ENCODE results near the gene CAVIN3.
A peak's percentile ranks its signal among the peaks of the same experiment; 100 is the strongest.

CAVIN3 gene, protein sequence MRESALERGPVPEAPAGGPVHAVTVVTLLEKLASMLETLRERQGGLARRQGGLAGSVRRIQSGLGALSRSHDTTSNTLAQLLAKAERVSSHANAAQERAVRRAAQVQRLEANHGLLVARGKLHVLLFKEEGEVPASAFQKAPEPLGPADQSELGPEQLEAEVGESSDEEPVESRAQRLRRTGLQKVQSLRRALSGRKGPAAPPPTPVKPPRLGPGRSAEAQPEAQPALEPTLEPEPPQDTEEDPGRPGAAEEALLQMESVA

DNA sequence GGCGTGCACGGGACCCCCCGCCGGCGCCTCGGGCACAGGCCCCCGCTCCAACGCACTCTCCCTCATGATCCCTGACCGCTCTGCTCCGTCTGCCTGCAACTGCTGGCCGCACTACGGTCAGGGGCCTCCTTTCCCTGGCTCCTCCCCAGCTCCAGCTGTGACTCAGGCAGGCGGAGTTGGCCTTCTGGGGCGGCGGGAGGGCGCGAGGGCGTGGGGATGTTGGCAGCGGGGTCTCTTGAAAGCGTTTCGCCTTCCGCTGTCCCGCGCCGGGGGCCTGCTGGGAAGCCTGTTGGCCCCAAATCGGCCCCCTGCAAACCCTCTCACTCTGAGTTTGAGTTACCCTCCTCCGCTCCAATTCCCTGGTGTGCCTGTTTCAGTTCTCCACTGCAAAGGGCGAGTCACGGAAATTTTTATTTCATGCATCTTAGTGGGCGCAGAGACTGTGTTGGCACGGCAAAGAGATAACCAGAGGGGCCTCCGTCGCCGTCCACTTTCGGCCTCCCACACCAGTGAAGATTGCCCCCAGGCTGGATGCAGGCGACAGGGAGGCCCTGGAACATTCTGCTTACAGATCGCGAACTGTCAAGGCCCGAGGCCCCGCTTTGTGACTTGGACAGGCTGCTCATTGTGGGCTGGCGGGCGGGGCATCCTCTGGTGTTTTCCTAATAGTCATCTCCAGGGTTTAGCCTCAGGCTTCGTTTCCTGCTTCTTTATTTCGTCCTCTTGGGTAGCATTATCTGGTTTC lies at the start of gene CAVIN3:
CAVIN3 (minus strand) TSS at position 91 of the 745 bp plus-strand sequence; CDS start at position 66, 25 bp downstream.
- DNase-seq, result peak; percentile 55

DNA sequence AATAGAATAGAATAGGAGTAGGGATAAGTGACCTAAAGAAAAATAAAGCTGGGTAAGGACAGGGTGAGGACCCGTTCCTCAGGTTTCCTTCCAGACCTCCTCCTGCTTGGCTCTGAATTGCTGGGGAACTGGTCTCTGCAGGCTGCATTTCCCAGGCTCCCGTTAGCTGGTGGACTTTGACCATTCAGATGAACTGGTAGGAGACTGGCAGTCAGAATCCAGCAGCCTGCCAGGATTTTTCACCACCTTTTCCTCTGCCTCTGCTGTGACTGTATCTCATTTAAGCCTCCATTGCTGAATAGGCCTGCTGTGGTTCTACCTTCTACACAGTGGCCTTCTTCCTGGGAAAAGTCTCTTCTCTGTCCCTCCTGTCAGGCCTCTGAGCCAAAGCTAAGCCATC lies 45.4 kb upstream of the CAVIN3 start:
- DNase-seq, result no peak

DNA sequence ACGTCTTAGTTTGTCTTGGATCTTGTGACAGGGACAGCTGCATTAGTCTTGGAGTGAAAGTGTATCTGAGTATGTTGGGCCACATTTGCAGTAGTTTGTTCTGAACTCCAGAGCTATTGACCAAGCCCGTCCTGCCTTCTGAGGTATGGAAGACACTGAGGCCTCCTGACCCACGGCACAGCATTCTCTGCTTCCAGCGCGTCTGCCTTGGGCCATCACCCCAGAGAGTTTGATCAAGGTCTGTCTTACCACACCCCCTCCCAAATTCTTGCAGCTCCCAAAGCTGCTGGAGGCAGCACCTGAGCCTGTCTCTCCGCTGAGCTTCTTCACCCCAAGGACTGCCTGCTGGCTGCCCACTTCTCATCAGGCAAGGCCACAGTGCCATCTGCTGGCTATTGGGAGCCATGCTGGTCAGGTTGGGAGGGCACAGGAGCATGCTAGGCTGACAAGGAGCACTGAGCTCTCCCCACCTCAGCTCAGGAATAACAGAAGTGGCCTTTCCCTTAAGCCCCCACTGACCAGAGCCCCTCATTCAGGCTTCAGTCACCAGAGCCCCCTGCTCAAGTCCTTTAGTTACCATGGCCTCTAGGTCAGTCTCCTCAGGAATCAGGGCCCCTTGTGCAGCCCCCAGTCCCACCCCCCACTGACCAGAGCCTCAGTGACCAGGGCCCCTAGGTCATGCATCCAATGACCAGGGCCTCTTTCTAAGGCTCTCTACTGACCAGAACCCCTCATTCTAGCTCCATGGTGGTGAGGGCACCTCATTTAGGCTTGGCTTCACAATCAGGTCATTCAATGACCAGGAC lies 42.8 kb upstream of the CAVIN3 start:
- DNase-seq, result no peak

DNA sequence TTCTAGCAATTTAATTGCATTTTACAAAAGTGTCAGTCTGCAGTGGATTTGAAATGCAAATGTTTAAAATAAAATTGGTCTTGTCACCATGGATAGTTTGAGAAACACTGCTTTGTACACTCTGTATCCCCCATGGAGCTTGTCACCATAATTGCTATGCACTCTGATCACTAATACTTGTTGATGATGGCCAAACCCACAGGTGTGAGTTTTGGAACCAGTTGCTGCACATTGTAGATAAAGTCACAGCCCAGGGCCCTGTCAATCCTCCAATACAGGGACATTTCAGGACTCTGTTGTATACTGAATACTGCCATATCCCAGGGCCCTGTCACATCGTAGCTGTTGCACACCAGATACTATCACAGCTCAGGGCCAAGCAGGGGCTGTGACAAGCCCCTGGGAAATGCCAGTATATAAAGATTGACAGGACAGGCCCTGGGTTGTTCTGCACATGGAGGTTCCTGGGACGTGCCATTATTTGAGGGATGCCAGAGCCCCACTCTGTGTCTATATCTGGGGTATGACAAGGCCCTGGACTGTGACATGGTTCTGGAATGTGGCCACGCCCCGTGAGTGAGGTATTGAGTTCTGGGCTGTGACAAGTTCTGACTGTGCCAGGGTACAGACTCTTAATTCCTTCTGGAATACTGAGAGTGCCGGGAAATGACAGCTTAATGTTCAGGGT lies 42.0 kb upstream of the CAVIN3 start:
- DNase-seq, result no peak

DNA sequence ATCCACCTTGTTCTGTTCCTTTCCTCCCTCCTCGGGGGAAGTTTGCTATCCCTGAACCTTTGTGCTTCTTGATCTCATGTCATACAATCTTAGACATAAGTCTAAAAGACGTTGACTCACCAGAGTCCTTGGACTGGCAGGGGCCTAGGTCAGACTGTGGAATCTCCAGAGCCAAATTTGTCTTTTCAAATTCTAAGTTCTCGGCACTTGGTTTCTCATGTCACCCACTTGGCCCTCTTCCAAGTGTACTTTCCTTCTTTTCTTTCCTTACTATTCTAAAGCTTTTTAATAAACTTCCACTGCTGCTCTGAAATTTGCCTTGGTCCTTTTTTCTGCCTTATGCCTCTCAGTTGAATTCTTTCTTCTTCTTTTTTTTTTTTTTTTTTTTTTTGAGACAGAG lies 39.9 kb upstream of the CAVIN3 start:
- no peak for DNase-seq

DNA sequence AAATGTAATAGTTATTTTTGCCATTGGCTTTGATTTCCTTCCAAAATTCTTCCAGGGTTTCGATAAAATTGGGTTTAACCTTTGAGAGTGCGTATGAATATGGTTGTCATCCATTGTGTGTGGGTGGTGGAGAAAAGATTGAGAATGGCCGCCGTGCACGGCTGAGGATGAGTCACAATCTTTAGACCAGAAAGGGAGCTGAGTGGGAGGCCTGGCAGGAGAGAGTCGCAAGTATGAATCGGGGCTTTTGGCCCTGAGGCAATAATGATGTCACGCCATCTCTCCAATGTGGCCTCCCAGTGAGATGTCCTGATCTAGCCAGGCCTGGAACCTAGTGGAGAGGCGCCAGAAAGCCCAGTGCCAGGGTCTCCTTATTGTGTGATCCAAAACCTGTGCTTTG lies 36.9 kb upstream of the CAVIN3 start:
- DNase-seq, result peak; percentile 6

DNA sequence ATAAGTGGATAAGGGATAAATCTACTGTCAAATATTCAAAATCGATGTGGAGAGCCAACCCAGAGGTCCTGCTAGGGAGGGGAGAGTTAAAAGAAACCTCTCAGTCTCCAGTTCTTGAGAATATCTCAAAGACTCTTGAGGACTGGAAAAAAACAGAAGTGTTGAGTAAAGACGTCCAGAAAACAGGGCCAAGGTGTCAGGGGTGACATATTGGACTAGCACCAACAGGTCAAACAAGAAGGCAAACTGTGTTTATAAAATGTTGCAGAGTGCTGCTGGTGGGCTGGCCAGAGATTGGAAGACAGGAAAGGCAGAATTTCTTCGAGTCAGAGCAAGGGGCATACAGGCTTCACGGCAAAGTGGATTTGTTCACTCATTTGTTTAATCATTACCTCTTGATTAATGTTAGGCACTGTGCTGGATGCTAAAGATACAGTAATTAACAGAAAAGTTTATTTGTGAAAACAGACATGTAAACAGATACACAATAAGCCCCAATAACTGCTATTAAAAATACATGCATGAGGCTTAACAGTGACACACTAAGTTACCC lies 36.3 kb upstream of the CAVIN3 start:
- DNase-seq, result no peak

DNA sequence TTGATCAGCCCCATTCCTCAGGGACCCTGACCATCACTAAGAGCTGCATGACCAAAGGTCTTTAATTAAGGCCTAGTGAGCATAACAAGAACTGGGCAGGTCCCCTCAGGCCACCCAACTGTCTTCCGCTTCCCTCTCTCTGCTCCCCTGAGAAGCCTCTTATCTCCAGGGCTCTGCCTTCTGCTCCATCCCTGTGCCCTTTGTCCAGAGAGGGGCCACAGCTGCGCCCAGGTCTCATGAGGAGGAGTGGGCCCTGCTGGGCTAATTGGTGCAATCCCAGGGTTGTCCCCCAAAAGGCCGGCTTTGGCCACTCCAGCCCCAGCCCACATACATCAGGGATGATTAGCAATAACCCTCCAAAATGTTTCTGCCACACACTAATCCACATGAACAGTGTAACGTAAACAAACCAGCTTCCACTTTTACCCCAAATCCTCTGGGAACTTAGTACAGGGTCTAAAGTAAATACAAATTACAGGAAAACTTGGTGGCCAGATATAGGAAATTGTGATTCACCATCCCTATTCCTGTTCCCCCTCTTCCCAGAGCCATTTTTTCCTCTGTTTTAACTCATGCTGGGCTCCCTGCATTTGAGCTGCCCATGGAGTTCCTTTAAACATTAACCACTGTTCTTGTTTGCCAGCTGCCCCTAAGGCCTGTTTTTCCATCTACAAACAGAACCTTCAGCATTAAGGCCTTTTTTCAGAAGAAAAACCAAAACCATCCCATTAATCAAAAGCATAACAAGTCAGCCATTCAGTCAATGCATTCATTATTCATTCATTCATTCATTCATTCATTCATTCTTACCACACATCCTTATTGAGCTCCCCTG lies 34.6 kb upstream of the CAVIN3 start:
- no peak for DNase-seq

DNA sequence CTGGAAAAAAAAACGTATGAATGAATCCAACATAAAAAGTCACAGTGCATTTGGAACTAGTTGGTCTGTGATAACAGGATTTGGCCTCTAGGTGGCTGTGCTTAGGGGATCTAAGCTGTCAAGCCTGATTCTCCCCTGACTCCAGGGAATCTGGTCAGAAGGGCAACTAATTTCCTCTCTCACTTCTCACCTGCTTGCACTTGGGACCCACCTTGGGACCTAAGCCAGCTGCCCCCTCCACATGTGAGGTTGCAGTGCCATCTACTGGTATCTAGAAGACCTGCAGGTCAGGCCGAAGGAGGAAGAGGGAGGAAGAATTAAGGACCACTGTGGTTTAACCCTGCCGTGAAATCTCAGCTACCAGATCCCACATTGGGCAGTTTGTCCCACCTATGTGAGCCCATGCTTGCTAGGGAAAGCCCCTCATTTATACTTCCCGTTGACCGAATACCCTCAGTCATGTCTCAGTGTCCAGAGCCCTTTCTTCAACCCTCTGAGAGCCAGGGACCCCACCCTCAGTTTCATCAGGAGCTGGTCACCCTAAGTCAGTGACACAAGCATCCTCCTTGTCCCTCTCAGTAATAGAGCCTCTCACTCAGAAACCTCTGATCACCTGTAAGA lies 33.2 kb upstream of the CAVIN3 start:
- DNase-seq, result no peak

DNA sequence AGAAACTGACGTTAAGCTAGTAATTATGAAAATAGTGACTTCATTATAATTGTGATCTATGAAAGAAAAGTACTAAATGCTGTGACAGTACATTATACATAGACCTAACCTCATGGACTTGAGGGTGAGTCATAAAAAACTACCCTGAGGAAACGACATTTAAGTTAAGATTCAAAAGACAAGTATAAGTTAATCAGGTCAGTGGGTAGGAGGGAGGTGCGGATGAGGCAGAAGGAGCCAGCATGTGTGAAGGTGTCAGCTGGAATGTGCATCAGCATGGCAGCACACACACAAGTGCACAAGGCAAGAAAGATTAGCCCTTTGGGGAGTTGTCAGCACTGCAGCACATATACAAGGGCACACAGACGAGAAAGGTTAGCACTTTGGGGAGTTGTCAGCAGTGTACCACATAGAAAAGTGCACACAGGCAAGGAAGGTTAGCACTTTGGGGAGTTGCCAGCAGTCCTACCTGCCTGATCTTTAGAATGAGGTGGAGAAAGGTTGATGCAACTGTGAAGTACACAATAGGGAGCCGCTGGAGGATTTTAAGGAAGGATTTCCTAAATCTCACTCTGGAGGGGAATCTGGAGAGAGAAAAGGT lies 31.6 kb upstream of the CAVIN3 start:
- DNase-seq, result no peak

DNA sequence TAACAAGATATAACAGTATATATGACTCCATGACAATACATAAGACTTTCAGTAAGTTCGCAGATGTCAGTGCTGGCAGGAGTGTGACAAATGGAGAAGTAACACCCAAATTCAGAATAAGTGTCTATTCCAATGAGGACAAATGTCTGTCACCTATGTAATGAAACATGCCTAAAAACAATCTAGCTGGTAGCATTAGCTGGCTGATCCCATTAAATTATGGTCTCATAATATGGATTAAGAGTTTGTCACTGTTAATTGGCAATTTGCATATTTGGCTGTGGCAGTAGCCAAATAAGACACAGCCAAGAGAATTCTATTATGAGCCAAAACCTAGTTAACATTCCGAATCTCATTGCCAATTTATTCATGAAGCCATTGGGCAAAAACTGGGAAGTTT lies 30.2 kb upstream of the CAVIN3 start:
- no peak for DNase-seq

DNA sequence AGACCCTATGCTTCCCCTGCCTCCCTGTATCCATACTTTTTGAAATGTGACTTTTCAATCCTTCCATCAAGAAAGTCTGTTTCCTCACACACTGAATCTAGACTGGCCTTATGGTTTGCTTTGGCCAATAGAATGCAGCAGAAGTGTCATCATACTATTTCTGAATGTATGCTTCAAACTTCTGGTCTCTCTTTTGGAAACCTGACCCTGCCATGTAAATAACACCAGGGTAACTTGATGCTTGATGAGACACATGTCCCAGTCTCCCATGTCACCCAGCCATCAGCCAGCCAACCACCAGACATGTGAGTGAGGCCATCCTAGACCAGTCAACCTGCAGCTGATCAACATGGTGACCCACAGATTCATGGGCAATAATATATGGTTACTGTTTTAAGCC lies 29.7 kb upstream of the CAVIN3 start:
- no peak for DNase-seq

DNA sequence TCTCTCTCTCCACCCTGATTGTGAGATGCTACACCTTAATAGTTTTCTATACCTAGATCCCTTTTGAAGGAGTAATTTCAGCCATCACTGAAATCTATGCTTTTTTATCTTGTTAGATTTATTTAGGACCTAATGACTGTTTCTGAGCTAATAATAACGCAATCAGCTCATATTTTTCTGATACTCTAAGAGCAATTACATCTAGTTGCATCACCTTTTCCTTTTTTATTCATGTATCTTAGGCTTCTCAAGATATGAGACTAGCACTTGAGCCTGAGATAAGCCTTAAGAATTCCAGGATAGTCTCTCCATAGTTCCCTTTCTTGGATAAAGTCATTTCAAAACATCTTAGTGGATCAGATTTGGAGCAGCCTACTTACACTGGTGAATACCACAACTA lies 25.1 kb upstream of the CAVIN3 start:
- DNase-seq, result no peak

DNA sequence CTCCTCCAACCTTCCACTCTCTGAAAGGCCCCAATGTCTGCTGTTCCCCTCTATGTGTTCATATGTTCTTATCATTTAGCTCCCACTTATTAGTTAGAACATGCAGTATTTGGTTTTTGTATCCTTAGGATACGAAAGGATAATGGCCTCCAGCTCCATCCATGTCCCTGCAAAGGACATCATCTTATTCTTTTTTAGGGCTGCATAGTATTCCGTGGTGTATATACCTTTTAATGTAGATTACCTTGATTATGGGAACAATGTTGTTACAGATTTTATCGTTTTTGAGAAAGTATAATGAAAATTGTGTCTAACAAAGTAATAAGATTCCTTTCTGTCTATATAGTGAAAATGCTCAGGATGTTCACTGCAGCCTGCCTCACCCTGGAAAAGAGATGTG lies 16.0 kb upstream of the CAVIN3 start:
- no peak for DNase-seq

DNA sequence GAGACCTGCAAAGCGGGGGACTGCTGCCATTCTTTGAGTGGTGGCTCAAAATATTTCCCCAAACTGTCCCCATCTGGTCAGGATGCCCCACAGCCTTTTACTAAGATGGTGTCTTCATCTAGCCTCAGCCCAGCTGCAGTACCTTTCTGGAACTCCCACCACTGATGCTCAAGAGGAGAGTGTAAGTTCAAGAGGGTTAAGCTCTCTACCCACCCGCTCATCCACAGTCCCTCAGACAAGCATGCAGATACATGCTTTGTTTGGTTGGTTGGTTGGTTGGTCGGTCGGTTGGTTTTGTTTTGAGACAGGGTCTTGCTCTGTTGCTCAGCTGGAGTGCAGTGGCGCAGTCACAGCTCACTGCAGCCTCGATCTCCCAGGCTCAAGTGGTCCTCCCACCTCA lies 14.5 kb upstream of the CAVIN3 start:
- no peak for DNase-seq

DNA sequence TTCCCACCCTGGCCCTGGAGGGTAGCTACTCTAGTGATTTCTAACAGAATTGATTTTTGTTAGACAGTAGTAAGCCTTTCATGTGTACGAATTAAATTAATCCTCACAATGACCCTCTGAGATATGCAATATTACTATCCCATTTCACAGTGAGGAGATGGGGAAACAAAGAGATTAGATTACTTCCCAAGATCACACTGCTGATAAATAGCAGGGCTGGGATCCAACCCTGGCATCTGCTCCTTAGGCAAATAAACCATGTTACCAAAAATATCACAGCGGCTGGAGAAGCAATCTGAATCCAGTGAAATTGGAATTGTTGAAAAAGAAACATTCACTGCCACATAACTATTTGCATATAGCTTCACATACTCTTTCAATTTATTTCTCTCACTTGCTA lies 12.8 kb upstream of the CAVIN3 start:
- no peak for DNase-seq

DNA sequence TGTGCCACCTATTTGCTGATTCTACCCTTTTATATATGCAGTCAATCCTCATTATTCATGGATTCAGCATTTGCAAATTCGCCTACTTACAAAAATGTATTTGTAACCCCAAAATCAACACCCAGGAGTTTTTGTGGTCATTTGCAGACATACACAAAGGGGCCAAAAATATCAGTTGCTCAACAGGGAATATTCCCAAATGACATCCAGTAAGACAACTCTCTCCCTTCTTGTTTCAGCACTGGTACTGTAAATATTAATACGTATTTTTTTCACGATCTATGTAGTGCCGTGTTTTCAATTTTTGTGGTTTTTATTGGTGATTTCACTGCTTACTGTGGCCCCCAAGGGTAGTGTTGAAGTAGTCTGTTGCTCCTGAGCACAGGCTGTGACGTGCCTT lies 11.8 kb upstream of the CAVIN3 start:
- no peak for DNase-seq

DNA sequence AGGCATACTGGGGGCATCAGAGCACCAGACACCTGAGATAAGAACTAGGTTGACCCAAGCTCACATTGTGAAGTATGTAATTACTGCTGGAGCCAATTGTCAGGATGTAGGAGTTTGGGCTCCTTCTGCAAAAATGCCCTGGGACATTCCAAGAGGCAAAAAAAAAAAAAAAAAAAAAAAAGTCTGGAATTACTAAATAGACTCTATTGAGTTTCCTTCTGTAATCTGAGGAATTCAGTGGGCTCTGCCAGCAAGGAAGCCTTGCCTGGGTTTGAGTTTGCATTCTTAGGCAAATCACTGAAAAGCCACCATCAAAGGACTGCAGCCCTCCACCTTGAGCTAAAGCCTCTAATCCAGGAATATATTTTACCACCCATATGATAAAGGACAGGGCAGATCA lies 8.0 kb upstream of the CAVIN3 start:
- DNase-seq, result no peak

DNA sequence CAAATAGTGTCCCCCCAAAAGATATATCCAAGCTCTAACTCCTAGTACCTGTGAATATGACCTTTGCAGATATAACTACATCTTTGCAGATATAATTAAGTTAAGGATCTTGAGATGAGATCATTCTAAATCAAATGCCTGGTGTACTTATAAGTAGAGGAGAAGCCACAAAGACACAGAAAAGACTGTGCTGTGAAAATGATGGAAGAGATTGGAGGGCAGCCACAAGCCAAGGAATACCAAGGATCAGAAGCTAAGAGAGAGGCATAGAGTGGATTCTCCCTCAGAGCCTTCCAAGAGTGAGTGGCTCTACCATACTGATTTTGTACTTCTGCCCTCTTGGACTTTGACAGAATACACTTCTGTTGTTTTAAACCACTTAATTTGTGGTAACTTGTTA lies 7.5 kb upstream of the CAVIN3 start:
- DNase-seq, result no peak

DNA sequence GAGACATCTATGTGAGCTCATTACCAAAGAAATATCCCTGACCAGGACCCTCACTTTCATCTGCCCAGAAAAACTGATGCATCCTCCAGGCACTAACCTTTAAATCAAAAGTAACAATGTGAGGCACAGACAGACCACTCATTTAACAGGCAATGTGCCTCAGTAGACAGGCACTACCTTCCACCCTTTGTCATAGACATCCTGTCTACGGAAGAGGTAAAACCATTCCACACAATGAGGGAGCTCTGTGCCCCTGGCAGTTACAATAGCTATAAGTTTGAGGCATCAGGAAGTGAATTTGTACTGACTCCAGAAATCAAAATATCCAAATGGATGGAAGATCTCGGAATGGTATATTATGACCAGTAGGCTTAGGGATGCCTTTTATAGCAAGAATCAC lies 6.7 kb upstream of the CAVIN3 start:
- no peak for DNase-seq

DNA sequence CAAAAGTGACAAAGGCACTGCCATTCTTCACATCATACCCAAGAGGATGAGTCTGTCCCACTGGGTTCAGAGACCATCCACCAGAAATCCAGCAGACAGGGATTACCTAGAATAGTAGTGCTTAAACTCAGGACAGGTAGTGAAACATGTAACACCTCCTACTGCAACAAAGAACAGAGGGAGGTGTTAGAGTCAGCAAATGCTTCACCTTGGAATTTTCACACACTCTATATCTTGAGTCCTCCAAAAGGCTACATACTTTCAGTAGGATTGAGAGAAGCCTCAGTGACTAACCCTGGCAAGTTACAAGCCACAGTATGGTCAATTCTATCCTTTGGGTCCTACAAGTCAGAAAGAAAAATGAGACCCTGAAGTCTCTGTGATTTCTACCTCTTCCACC lies 6.0 kb upstream of the CAVIN3 start:
- no peak for DNase-seq
